Lung (tissue), 12 donors: ENCODE results near the gene LPIN1. TPM values are rescaled to one million over a fixed set of nuclear protein-coding genes. Genes with fewer than 3 reads are reported as not detected.

Experiments
- ATAC-seq: fragments of 200-7000 bp; cut with Tn5 transposase; one replicate; pipeline ENCODE4 v1.9.1; 2020; ENCODE audit warnings: moderate number of reproducible peaks; ENCODE audit not compliant: insufficient read depth, low FRiP score
- DNase-seq, 3 donors: peaks; one replicate each; pipeline ENCODE4 v3.0.0-alpha.2; 2013 to 2017
- H3K27ac ChIP-seq, 2 donors: one replicate each; pipeline ENCODE4 v1.5.1; 2013; ENCODE audit warnings: mild to moderate bottlenecking in 2 of 2, moderate library complexity in 2 of 2, control low read depth in 1 of 2, inconsistent platforms in 1 of 2, low read depth in 1 of 2, low read length in 1 of 2
- H3K27me3 ChIP-seq, 3 donors: one replicate each; pipeline ENCODE4 v1.5.1; 2013; ENCODE audit warnings: low read length in 2 of 3; ENCODE audit not compliant: control insufficient read depth in 3 of 3, insufficient read depth in 3 of 3
- H3K36me3 ChIP-seq, 4 donors: one replicate each; pipeline ENCODE4 v1.5.1; 2013; ENCODE audit warnings: low read length in 4 of 4, mild to moderate bottlenecking in 1 of 4, moderate library complexity in 1 of 4; ENCODE audit not compliant: control insufficient read depth in 4 of 4, insufficient read depth in 4 of 4
- H3K4me1 ChIP-seq, 5 donors: one replicate each; pipeline ENCODE4 v1.5.1; 2013; ENCODE audit warnings: low read length in 5 of 5, mild to moderate bottlenecking in 2 of 5, moderate library complexity in 1 of 5; ENCODE audit not compliant: control insufficient read depth in 5 of 5, insufficient read depth in 5 of 5
- H3K4me3 ChIP-seq: one replicate; pipeline ENCODE4 v1.5.1; 2013; ENCODE audit warnings: mild to moderate bottlenecking, control low read depth, moderate library complexity
- H3K9ac ChIP-seq, 2 donors: one replicate each; pipeline ENCODE4 v1.5.1; 2013; ENCODE audit warnings: low read length in 2 of 2, control low read depth in 1 of 2; ENCODE audit not compliant: insufficient read depth in 1 of 2
- H3K9me3 ChIP-seq, 4 donors: one replicate each; pipeline ENCODE4 v1.5.1; 2013; ENCODE audit warnings: low read length in 3 of 4, mild to moderate bottlenecking in 1 of 4, moderate library complexity in 1 of 4; ENCODE audit not compliant: control insufficient read depth in 4 of 4, insufficient read depth in 3 of 4
- CTCF ChIP-seq: IDR thresholded peaks from 2 replicates; pipeline ENCODE4 v1.5.1; 2012; ENCODE audit warnings: mild to moderate bottlenecking; ENCODE audit errors: control extremely low read depth, extremely low read depth
- WGBS, 2 donors: extraction: QIAGEN DNeasy Blood & Tissue Kit; methylation state at CpG; one replicate each; pipeline ENCODE4 v1.1.7; 2013; 5-methylcytosine and 5-hydroxymethylcytosine counted together
- polyA plus RNA-seq, 2 donors: library from polyadenylated mRNA; stranded (reverse); fragments of 200-250 nt; gene quantifications; one replicate each; pipeline ENCODE4 v1.2.1, GENCODE V29; 2013
- total RNA-seq, 2 donors: library from RNA; depleted of rRNA in 1 of 2; stranded (reverse); fragments of >200 nt in 1 of 2; gene quantifications; one replicate each; pipeline ENCODE4 v1.2.1, GENCODE V29; 2014 to 2021
- donor health status: control.
- donor health status: control.
- donor health status: Bipolar disorder and iron deficiency.
- donor health status: healthy.
- donor health status: DM: yes; HTN: yes; CAD: no.

Gene LPIN1
- total and polyA plus RNA-seq, 4 donors = 14.7 to 43.4 (median 26.0) TPM

- no peak overlapping the region for H3K27ac ChIP-seq
- H3K9ac ChIP-seq = no peak overlapping the region
- no peak overlapping the region for H3K4me3 ChIP-seq
- ATAC-seq = no peak
- H3K4me1 ChIP-seq = peaks cover 0 to 5% (median 1%) of the 10 kb centered on the region in 5 donors
- peaks cover 10 to 42% (median 24%) of the 10 kb centered on the region in 4 donors for H3K36me3 ChIP-seq
- 64 to 74% methylated on average over 3 of the region's 3 CpGs for WGBS, 2 donors
- no peaks in the 10 kb centered on the region for H3K27me3 ChIP-seq
- TF ChIP-seq CTCF = no peak
- DNase-seq = peak in 2 of 3 donors; percentile 35 to 62
- no peaks in the 10 kb centered on the region for H3K9me3 ChIP-seq
These were observed 22.5 kb downstream of the LPIN1 start for GRCh38 chr2:11768946-11769345.

GRCh38 chr2:11769516-11769915 lies 23.1 kb downstream of the LPIN1 start:
- H3K27me3 ChIP-seq = no peaks in the 10 kb centered on the region
- 39 to 60% methylated on average over 3 of the region's 3 CpGs for WGBS, 2 donors
- H3K4me1 ChIP-seq = peaks cover 0 to 7% (median 0%) of the 10 kb centered on the region in 5 donors
- DNase-seq = no peak
- no peak overlapping the region for H3K9ac ChIP-seq
- H3K4me3 ChIP-seq = no peak overlapping the region
- peaks cover 14 to 43% (median 26%) of the 10 kb centered on the region in 4 donors for H3K36me3 ChIP-seq
- no peaks in the 10 kb centered on the region for H3K9me3 ChIP-seq
- no peak for TF ChIP-seq CTCF
- no peak for ATAC-seq
- no peak overlapping the region for H3K27ac ChIP-seq

- no peaks in the 10 kb centered on the region for H3K9me3 ChIP-seq
- ATAC-seq (no peak), DNase-seq (no peak)
- H3K4me1 ChIP-seq = peaks cover 0 to 7% (median 0%) of the 10 kb centered on the region in 5 donors
- no peaks in the 10 kb centered on the region for H3K27me3 ChIP-seq
- no peak overlapping the region for H3K4me3 ChIP-seq
- no peak overlapping the region for H3K9ac ChIP-seq
- peaks cover 14 to 42% (median 26%) of the 10 kb centered on the region in 4 donors for H3K36me3 ChIP-seq
- 76 to 86% methylated on average over 6 of the region's 6 CpGs for WGBS, 2 donors
- no peak for TF ChIP-seq CTCF
- H3K27ac ChIP-seq = no peak overlapping the region
These were observed 24.2 kb downstream of the LPIN1 start for GRCh38 chr2:11770531-11771188.
